ENCODE measurements around the gene FRMD7.

- no peak for TF ChIP-seq BRCA1 (CRISPR knock-in tag; IDR thresholded peaks at IDR 0.05)
- no peak for TF ChIP-seq NR3C1 (CRISPR knock-in tag; IDR thresholded peaks at IDR 0.05)
- TF ChIP-seq ASH2L (IDR thresholded peaks at IDR 0.05; ENCODE audit: insufficient read length, low read depth, low read length), result no peak
- no peak for TF ChIP-seq EP300 (IDR thresholded peaks at IDR 0.05; ENCODE audit: low read depth in 2 of 2, low read length in 2 of 2)
- no peak for TF ChIP-seq EP300 (CRISPR knock-in tag; IDR thresholded peaks at IDR 0.05; ENCODE audit: borderline replicate concordance)
- no peak for TF ChIP-seq PLRG1 (conservative IDR thresholded peaks at IDR 0.05)
- TF ChIP-seq, protein P1, sequence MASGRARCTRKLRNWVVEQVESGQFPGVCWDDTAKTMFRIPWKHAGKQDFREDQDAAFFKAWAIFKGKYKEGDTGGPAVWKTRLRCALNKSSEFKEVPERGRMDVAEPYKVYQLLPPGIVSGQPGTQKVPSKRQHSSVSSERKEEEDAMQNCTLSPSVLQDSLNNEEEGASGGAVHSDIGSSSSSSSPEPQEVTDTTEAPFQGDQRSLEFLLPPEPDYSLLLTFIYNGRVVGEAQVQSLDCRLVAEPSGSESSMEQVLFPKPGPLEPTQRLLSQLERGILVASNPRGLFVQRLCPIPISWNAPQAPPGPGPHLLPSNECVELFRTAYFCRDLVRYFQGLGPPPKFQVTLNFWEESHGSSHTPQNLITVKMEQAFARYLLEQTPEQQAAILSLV (CRISPR knock-in tag; IDR thresholded peaks at IDR 0.05; ENCODE audit: borderline replicate concordance), result no peak
- TF ChIP-seq ZNF121 (CRISPR knock-in tag; IDR thresholded peaks at IDR 0.05), result no peak
- TF ChIP-seq, protein P2, sequence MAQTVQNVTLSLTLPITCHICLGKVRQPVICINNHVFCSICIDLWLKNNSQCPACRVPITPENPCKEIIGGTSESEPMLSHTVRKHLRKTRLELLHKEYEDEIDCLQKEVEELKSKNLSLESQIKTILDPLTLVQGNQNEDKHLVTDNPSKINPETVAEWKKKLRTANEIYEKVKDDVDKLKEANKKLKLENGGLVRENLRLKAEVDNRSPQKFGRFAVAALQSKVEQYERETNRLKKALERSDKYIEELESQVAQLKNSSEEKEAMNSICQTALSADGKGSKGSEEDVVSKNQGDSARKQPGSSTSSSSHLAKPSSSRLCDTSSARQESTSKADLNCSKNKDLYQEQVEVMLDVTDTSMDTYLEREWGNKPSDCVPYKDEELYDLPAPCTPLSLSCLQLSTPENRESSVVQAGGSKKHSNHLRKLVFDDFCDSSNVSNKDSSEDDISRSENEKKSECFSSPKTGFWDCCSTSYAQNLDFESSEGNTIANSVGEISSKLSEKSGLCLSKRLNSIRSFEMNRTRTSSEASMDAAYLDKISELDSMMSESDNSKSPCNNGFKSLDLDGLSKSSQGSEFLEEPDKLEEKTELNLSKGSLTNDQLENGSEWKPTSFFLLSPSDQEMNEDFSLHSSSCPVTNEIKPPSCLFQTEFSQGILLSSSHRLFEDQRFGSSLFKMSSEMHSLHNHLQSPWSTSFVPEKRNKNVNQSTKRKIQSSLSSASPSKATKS (CRISPR knock-in tag; IDR thresholded peaks at IDR 0.05), result no peak
Measured at GRCh38 chrX:132165005-132165404, 37.2 kb upstream of the FRMD7 start.
